Measurements from ENCODE around the gene CSNK1A1. TPM values are rescaled to one million over a fixed set of nuclear protein-coding genes. Genes with fewer than 3 reads are reported as not detected.
A peak's percentile ranks its signal among the peaks of the same experiment; 100 is the strongest.

Gene CSNK1A1
- total RNA-seq, 1 donor from 2014 or later: 180 TPM

GRCh38 chr5:149481485-149481884, 69.8 kb downstream of the CSNK1A1 start:
- peak overlapping the region; percentile 94 for H3K27ac ChIP-seq (replicated peaks)
- no peak for DNase-seq
- H3K9me3 ChIP-seq (replicated peaks): no peaks in the 10 kb centered on the region
- H3K36me3 ChIP-seq: no peaks in the 10 kb centered on the region
- intact Hi-C loops (cut with micrococcal nuclease): no loop called here
- peaks cover 28% of the 10 kb centered on the region for H3K4me1 ChIP-seq
- TF ChIP-seq CTCF (IDR thresholded peaks at IDR 0.05; ENCODE audit: borderline replicate concordance): no peak
- H3K4me3 ChIP-seq: no peak overlapping the region
- H3K27me3 ChIP-seq (ENCODE audit: low read depth): no peaks in the 10 kb centered on the region

- TF ChIP-seq CTCF (IDR thresholded peaks at IDR 0.05; ENCODE audit: borderline replicate concordance): no peak
- Histone ChIP-seq H3K9me3 (replicated peaks) (no peaks in the 10 kb centered on the region), H3K4me1 (peaks cover 5% of the 10 kb centered on the region), H3K36me3 (no peaks in the 10 kb centered on the region), H3K4me3 (no peak overlapping the region), H3K27me3 (ENCODE audit: low read depth) (no peaks in the 10 kb centered on the region), H3K27ac (replicated peaks) (no peak overlapping the region)
- intact Hi-C loops (cut with micrococcal nuclease): no loop called here
- DNase-seq: no peak
These were observed 72.5 kb downstream of the CSNK1A1 start for GRCh38 chr5:149478761-149479160.

- no peak for DNase-seq
- no peak for TF ChIP-seq CTCF (IDR thresholded peaks at IDR 0.05; ENCODE audit: borderline replicate concordance)
- H3K4me3 ChIP-seq: no peak overlapping the region
- intact Hi-C loops (cut with micrococcal nuclease): no loop called here
- no peaks in the 10 kb centered on the region for H3K9me3 ChIP-seq (replicated peaks)
- no peak overlapping the region for H3K27ac ChIP-seq (replicated peaks)
- H3K27me3 ChIP-seq (ENCODE audit: low read depth): no peaks in the 10 kb centered on the region
- no peaks in the 10 kb centered on the region for H3K36me3 ChIP-seq
- peaks cover 17% of the 10 kb centered on the region for H3K4me1 ChIP-seq
These were observed 75.5 kb downstream of the CSNK1A1 start for GRCh38 chr5:149475777-149476176.

GRCh38 chr5:149474198-149474597, 77.0 kb downstream of the CSNK1A1 start:
- no peak for TF ChIP-seq CTCF (IDR thresholded peaks at IDR 0.05; ENCODE audit: borderline replicate concordance)
- H3K27me3 ChIP-seq (ENCODE audit: low read depth): no peaks in the 10 kb centered on the region
- no peaks in the 10 kb centered on the region for H3K9me3 ChIP-seq (replicated peaks)
- H3K4me1 ChIP-seq: peaks cover 18% of the 10 kb centered on the region
- no peak for DNase-seq
- intact Hi-C loops (cut with micrococcal nuclease): no loop called here
- no peak overlapping the region for H3K27ac ChIP-seq (replicated peaks)
- no peaks in the 10 kb centered on the region for H3K36me3 ChIP-seq
- H3K4me3 ChIP-seq: no peak overlapping the region

- intact Hi-C loops (cut with micrococcal nuclease): no loop called here
- Histone ChIP-seq H3K27ac (replicated peaks) (no peak overlapping the region), H3K36me3 (no peaks in the 10 kb centered on the region), H3K4me1 (peaks cover 18% of the 10 kb centered on the region), H3K9me3 (replicated peaks) (no peaks in the 10 kb centered on the region), H3K4me3 (no peak overlapping the region), H3K27me3 (ENCODE audit: low read depth) (no peaks in the 10 kb centered on the region)
- TF ChIP-seq CTCF (IDR thresholded peaks at IDR 0.05; ENCODE audit: borderline replicate concordance): no peak
- DNase-seq: no peak
These were observed 77.8 kb downstream of the CSNK1A1 start for GRCh38 chr5:149473441-149473840.

- Histone ChIP-seq H3K27me3 (ENCODE audit: low read depth) (no peaks in the 10 kb centered on the region), H3K36me3 (no peaks in the 10 kb centered on the region), H3K27ac (replicated peaks) (peak overlapping the region; percentile 59), H3K4me3 (no peak overlapping the region), H3K9me3 (replicated peaks) (no peaks in the 10 kb centered on the region), H3K4me1 (peaks cover 18% of the 10 kb centered on the region)
- TF ChIP-seq CTCF (IDR thresholded peaks at IDR 0.05; ENCODE audit: borderline replicate concordance): no peak
- intact Hi-C loops (cut with micrococcal nuclease): no loop called here
- no peak for DNase-seq
These were observed 78.8 kb downstream of the CSNK1A1 start for GRCh38 chr5:149472399-149472798.
